Muscle of back (tissue), 11 donors: ENCODE measurements around the gene ZNF638. TPM values are rescaled to one million over a fixed set of nuclear protein-coding genes. Genes with fewer than 3 reads are reported as not detected.

Experiments
- DNase-seq, 3 donors: peaks; one replicate each; pipeline versions ENCODE4 v3.0.0 to v3.0.0-alpha.2; 2013
- polyA plus RNA-seq, 10 donors: library from polyadenylated mRNA; unstranded; fragments of 120-200 nt; gene quantifications; one replicate each; pipeline ENCODE4 v1.2.1, GENCODE V29; 2013; ENCODE audit not compliant: insufficient read length in 10 of 10

The ZNF638 gene
- polyA plus RNA-seq, 10 donors, result 76.5 to 136 (median 107) TPM

DNA sequence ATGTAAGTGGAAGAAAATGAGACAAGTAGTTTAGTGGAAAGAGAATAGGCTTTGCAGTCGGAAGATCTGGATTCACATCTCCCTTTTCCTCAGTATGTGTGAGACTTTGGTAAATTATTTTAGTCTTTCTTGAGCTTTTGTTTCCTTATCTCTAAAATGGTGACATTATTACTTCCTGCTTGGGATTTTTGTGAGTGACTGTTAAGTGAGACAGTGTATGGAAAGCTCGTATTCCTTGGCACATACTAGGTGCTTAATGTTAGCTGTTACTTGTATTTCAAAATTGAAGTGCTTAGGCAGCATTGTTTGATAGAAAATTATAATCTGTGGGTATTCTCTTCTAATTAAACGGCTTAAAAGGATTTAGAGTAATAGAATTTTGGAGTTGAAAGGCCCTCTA lies 2.0 kb downstream of the ZNF638 start:
- DNase-seq, result no peak

DNA sequence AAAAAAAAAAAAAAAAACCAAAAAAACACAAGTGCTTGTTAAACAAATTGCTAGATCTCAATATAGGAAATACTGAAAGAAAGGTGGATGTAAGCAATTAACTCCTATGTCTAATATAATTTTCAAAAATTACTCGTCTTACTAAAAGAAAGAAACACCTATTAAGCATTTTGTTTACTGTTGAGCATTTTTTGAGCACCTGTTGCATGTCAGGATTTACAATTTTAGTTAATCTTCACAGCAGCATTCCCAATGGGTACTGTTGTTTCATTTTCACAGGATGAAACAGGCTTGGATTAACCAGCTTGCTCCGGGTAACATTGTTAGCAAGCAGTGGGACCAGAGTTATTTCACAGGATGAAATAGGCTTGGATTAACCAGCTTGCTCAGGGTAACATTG lies 4.8 kb downstream of the ZNF638 start:
- DNase-seq, result no peak

DNA sequence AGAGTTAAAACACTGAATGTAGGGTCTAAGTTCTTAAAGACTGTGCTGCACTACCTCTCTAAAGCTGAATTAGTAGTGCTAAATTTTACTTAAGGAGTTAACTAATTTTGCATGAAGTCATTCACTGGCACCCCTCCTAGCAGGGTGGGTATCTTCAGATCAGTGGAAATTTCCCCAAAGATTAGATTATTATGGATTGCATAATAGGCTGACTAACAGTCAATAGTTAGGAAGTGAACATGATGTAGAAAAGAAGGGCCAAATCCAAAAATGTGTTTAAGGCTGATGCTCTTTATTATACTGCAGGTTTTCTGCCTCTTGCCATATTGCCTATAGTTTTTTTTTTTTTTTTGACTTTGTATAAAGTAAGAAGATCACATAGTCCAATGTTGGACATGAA lies 5.2 kb downstream of the ZNF638 start:
- peak; percentile 27 to 62 (median 42) for DNase-seq

DNA sequence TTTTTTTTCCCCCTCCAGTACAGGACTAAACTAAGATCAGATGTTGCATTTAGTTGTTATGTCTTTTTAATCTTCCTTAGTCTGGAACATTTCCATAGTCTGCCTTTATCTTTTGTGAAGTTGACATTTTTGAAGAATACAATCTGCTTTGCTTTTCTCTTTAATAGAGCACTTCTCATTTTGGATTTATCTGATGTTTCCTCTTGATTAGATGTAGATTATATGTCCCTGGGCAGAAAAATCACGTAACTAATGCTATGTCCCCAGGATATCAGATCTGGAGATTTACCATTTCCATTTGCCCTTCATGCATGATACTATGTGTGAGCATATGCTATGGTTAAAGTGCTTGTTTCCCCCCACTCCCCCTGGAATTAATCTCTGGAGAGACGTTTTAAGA lies 6.2 kb downstream of the ZNF638 start:
- no peak for DNase-seq

DNA sequence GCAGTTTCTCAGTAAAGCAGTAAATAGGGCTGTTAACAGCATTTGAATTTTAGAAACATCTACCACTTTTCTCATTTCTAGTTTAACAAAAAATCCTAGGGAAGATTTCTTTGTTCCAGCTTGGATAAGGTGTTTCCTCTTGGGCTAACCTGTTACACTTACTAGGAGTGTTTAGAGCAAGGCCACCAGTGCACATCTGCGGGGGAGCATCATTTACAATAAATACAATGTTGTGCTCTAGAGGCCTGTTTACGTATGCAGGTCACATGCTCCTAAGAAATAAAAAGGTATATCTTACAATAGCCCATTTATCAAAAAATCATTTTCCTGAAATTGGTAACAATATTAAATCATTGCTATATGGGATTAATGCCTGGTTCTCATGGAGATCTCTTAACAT lies 8.1 kb downstream of the ZNF638 start:
- no peak for DNase-seq

DNA sequence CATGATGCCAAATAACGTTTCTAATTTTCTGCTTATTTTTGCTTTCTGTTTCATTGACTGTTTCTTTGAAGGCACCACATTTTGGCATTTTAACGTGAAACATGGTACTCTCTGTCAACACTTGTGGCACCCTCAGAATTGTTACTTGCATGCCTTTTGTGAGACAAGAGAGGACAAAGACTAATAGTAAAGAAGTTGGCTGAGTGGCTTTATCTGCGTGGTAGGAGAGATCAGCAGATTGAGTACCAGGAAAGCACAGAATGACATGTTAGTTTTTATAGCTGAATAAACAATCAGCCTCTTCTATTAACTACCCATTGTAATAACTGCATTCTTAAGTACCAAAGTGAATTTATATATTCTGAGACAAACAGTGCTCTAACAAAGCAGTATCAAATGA lies 8.6 kb downstream of the ZNF638 start:
- no peak for DNase-seq

DNA sequence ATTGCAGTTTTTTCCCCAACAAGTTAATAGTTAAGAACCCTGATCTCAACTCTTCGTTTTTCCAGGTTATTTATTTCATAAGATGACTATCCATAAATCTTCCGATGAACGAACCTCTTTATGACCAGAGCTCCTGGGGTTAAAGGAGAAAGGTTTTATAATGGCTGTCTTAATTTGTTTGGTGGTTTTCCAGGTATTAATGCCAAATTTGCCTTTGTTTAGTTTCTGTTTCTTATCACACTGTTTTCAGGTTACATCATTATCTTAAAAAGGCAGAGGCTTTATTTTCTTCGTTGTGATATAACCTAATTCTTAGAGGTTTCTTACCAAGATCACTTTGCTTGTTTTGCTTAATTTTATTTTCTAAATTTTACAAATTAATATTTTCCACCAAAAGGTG lies 10.1 kb downstream of the ZNF638 start:
- no peak for DNase-seq

DNA sequence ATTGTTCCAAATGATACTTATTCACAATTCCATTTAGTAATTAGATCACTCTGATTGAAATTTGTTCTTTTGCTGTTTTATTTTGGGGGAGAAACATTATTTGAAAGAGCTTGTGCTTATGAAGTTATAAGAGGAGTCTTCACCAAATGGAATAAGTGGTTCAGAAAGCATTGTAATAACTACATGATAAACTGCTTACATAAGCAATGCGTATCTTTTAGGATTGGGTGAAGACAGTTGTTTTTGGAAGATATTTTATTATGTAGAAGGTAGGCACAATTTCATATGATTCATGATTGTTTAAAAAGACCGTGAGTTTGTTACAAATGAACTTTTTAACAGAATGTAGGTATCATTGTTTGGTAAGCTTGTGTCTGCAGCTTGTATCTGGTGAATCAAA lies 14.5 kb downstream of the ZNF638 start:
- no peak for DNase-seq

DNA sequence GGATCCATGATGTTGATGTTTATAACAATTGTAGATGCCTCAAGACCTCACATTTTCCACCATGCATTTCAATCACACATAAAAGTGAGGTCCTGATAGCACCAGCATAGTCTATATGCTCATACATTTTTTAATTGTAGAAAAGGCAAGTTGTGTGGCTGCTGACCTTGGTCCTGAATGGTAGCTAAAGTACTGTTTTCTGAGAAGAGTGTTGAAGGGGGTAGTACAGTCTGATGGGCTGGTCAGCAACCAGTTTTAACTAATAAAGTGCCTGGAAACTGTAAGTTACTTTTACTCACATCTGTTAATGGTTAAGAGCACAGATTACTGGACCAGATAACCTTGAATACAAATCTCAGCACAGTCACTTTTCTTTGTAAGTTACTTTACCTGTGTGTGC lies 15.9 kb downstream of the ZNF638 start:
- DNase-seq, result peak in 1 of 3 donors; percentile 46

DNA sequence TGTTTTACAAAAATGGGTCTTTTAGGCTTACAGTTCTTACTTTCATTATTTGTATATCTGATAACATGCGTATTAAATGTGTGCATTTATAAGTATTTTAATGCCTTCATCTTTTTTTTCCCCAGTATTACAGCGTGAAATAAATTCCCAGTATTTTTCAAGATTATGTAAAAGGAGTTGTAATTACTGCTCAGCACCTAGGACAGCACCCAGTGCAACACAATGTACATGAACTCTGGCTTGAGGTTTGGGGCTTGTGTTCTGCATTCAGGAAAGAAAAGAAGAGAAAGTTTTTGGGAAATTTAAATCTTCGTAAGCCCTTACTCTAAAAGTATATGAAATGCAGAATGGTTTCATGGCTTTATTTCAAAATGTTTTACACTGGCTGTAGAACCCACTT lies 16.7 kb downstream of the ZNF638 start:
- DNase-seq, result peak; percentile 36 to 74 (median 62)

DNA sequence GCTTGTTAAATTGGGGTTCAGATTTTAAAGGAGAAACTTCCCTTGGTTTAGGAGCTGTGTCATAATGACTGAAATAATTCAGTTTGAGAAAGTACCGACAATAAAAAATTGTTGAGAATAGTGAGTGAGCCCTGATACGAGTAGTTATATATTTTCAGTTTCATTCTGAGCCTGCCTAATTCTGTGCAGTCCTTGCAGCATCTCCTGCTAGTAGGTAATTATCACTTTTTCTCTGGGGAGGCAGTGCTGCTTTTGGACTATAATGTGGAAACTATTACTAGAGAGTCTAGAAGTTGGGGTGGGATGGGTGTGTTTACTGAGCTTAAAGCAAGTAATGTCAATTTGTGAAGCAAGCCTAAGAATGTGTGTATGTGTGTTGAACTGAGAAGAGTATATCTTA lies 21.7 kb downstream of the ZNF638 start:
- DNase-seq, result peak in 1 of 3 donors; percentile 22

DNA sequence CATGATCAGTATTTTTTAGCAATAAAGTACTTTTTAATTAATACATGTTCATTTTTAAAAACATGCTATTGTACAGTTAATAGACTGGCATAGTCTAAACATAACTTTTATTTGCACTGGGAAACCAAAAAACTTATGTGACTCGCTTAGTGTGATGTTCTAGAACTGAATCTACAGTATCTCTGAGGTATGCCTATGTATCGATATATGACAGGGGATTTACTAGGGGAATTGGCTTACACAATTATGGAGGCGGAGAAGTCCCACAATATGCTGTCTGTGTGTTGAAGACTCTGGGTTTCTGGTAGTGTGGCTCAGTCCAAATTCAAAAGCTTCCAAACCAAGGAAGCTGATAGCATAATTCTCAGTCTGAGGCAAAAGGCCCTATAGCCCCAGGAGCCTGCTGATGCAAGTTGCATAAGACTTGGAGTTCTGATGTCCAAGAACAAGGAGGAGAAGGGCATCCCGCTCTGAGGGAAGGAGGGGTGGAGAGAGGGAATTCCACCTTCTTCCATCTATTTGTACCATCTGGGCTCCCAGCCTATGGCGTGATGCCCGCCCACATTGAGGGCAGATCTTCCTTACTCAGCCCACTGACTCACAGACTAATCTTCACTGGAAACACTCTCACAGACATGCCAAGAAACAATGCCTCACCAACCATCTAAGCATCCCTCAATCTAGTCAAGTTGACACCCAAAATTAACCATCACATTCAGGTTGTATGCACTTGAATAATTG lies 27.5 kb downstream of the ZNF638 start:
- DNase-seq, result no peak

DNA sequence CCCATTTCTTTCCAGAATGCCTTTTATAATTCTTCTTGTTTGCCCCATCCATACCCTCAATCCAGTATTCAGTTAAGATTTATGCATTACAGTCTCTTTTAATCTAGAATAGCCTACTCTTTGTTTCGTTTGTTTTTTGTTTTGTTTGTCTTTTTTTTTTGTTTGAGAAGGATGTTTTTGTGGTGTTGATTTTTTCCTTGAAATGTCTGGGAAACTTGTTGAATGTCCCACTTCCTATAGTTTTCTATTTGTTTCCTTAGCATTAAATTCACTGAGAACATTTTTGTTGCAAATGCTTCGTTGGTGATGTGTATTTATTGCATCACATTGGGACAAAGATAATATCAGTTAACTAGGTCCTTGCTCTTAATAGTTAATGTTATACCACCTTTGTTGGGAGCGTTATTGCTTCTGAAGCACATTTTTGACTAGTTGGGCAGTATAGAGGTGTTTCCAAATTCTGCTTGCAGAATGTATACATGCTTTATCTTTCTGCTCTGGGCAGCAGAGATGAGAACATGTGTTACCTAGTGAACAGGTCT lies 28.9 kb downstream of the ZNF638 start:
- no peak for DNase-seq

DNA sequence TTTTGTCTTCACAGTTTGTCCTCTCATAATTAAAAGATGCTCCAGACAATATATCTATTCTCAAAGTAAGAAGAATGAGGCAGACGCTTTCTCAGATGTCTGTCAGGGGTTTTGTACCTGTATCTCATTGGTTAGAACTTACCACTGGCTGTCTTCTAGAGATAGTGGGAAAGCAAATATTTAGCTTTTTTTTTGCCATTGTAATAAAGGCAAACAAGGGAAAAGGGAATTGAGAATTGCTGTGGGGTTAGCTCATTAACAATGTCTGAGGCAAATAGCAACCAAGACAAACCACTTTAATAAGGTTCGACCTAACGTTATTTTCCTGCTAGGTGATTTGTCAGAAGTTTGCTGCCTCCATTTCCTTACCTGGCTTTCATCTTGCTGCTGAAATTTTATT lies 30.0 kb downstream of the ZNF638 start:
- DNase-seq, result no peak

DNA sequence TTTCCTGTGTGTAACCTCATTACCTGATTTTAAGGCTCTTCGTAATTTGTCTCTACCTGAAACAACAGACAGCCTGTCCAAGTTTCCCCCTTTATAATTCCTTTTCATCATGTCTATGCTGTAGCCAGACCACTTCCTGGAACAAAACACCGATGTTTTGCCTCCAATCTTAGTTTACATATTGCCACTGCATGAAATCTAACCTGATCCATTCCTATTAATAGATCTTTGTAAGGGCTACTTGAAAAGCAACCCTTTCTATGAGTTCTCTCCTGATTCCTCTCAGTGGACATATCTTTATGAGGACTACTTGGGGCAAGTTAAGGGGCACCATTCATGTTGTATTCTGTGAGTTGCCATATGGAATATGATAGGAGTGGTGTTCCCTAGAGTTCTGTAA lies 30.9 kb downstream of the ZNF638 start:
- no peak for DNase-seq

DNA sequence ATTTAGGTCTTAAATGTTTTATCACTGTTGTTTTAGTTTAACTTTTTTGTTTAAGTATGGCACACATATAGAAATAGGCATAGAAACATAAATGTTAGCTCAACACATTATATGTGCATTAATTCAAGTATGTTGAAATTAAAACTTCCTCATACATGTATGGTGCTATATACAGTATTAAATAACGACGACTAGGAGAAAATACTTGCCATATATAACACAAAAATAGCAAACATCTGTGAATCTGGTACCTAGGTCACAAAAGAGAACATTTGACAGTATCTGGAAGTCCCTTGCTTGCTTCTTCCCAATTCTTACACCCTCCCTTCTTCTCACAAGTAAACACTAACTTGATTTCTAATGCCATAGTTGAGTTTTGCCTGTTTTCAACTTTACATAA lies 38.4 kb downstream of the ZNF638 start:
- no peak for DNase-seq

DNA sequence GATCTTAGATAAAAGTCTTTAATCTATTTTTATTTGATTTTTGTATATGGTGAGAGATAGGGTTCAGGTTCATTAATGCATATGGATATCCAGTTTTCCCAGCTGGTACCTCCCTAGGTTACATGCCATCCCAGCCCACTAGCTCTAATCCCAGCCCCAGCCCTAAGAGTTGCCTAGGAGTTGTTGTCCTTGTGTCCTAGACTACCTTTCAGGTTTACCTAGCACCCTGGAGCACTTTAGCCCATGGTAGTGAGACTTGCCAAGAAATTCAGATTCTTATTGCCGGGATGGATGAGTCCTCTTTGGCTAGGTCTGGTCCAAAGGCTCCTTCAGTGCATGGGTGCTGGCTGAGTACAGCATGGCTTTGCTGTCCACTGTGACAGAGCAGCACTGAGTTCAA lies 40.5 kb downstream of the ZNF638 start:
- DNase-seq, result no peak

DNA sequence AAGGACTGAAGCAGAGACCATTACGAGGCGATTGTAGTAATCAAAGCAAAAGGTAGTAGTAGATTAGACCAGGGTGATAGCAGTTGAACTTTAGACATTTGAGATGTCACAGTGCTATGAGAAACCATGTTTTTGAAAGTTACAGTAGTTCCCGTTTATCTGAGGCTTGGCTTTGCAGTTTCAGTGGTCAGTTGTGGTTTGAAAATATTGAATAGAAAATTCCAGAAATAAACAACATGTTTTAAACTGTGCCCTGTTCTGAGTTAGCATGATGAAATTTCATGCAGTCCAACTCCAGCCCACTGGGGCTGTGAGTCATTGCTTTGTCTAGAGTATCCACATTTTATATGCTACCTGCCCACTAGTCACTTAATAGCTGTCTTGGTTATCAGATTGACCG lies 47.5 kb downstream of the ZNF638 start:
- DNase-seq, result peak in 1 of 3 donors; percentile 31

DNA sequence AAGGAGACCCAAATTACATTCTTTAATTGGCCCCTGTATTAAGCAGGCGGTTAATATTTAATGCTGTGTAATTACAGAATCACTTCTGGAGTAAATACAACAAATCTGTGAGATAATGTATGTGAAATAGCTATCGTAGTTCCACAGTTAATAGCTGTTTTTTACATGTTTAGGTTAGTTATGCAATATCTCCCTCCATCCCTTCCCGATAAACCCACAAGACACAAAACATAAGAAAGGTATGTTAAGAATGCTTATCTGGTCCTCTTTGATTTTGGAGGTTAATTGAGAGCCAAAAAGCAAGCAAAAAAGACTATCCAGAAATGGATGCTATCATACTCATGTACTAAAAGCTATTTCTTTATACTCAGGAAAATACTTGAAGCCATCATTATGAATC lies 49.1 kb downstream of the ZNF638 start:
- no peak for DNase-seq

DNA sequence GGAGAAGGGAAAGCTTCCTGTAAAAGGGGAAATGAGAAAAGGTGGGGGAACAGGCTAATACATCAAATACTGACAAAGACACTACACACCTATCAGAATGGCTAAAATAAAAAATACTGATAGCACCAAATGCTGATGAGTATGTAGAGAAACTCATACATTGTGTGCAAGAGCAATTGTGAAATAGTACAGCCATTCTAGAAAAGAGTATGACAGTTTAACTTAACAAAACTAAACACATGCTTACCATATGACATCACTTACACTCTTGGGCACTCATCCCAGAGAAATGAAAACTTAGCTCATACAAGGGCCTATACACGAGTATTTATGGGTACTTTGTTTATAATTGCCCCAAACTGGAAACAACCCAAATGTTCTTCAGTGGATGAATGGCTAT lies 53.4 kb downstream of the ZNF638 start:
- DNase-seq, result peak in 2 of 3 donors; percentile 45 to 52

DNA sequence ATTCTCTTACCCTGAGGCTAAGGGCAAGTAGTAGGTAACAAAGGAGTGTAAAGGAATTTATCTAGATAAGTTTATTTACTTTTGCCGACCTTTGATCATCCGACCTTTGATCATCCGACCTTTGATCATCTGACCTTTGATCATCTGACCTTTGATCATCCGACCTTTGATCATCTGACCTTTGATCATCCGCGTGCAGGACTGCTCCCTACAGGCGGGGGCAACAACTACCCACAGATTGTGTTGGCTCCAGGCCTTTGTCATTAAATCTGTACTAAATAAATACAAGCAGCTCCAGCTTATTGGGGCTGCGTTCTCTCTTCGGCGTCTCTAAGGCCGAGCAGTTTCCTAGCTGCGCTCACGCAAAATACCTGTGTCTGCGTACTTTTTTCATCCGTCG lies 56.6 kb downstream of the ZNF638 start:
- DNase-seq, result no peak

DNA sequence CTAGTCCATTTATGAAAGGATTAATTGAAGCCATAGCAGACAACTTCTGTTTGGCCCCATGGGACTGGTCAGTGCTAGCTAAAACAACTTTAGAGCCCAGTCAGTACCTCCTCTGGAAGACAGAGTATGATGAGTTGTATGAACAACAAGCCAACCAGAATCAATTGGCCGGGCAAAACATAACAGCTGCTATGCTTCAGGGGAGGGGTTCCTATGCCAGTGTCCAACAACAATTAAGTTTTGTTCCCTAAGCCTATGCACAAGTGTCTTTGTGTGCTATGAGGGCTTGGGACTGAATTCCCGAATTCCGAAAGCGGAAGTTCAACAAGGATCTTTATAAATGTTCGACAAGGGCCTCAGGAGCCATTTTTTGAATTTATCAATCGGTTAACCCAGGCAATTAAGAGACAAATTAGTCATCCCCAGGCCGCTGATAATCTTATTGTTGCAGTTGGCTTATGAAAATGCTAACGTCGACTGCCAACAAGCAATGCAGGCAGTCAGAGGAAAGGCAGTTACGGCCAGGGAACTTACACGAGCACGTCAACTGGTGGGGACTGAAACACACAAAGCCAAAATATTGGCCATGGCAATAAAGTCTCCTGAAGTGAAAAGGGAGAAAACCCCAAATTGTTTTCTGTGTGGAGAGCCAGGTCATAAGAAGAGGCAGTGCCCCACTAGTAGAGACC lies 57.9 kb downstream of the ZNF638 start:
- DNase-seq, result peak in 2 of 3 donors; percentile 16 to 46

DNA sequence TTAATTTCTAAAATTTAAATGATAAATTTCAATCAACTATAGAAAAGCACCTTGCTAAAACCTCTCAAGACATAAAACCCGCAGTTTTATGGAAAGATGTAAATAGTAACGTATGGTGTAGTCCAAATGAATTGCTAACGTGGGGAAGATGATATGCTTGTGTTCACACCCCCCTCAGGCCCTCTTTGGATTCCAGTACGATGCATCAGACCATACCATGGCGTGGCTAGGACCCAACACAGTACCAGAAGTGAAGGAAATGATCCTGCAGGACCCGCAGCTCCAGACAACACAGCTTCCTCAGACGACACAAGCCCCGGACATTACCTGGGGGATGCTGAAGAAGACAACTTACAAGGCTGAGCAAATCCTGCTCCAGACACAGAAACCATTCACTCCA lies 61.6 kb downstream of the ZNF638 start:
- DNase-seq, result no peak
